ENCODE data around the gene PPP2R5E.
"Not testable (repeated sequence)": the region's sequence is repeated elsewhere in the genome, so short reads cannot be mapped to it uniquely, and the experiment has no call there.

PPP2R5E gene

GRCh38 chr14:63543000-63543825 lies at the start of gene PPP2R5E:
PPP2R5E (minus strand) TSS chr14:63543377; CDS start chr14:63539685, 3,692 bp downstream.
- peak; percentile 83 to 97 (median 94) for DNase-seq (ENCODE audit: low read depth in 3 of 3)

- DNase-seq (ENCODE audit: low read depth in 3 of 3), result not testable (repeated sequence)
Observed at GRCh38 chr14:63583046-63583445, 39.9 kb upstream of the PPP2R5E start.

DNA sequence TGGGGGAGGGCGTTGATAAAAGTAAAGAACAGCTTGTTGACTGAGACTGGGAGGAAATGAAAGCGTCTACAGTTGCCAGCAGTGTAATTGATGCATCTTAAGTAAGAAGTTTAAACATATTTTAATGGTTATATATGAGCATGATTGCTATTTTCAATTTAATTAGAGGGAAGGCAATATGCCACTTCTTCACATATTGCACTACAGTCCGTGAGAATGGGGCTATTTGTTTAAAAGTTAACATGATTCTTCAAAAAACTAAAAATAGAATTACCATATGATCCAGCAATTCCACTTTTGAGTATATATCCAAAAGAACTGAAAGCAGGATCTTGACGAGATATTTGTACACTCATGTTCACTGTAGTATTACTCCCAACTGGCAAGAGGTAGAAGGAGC lies 38.3 kb upstream of the PPP2R5E start:
- no peak for DNase-seq (ENCODE audit: low read depth in 3 of 3)

DNA sequence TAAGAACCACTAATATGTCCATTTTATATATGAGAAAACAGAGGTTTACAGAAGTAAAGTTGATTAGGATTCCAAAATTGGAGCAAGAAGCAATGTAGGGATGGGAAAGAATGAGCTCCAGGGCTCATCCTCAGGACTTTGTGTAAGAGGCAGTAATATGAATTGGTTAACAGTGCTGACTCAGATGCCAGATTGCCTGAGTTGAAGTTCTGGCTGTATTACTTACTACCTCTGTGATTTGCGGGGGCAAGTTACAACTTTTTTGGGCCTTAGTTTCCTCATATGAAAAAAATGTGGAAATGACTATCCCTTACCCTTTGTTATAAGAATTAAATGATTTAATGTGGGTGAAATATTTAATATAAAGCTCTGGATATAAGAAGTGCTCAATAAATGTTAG lies 35.1 kb upstream of the PPP2R5E start:
- no peak for DNase-seq (ENCODE audit: low read depth in 3 of 3)

GRCh38 chr14:63573581-63573980 lies 30.4 kb upstream of the PPP2R5E start:
- DNase-seq (ENCODE audit: low read depth in 3 of 3), result no peak

GRCh38 chr14:63565448-63565847 lies 22.3 kb upstream of the PPP2R5E start:
- DNase-seq (ENCODE audit: low read depth in 3 of 3), result no peak

DNA sequence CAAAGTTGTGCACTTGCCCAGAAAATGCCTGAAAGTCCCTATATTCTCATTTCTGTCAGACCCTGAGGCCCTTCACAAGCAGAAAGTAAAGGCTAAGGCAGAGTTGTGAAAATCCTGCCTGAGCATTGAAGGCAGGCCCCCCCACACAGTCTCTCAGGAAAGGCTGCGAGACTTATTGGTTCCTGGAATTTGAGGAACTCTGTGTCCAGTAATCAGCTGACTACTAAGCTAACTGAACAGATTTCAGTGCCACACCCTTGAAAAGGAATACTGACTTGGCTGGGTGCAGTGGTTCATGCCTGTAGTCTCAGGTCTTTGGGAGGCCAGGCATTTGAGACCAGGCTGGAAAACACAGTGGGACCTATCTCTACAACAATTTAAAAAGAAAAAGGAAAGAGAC lies 21.1 kb upstream of the PPP2R5E start:
- DNase-seq (ENCODE audit: low read depth in 3 of 3), result no peak

DNA sequence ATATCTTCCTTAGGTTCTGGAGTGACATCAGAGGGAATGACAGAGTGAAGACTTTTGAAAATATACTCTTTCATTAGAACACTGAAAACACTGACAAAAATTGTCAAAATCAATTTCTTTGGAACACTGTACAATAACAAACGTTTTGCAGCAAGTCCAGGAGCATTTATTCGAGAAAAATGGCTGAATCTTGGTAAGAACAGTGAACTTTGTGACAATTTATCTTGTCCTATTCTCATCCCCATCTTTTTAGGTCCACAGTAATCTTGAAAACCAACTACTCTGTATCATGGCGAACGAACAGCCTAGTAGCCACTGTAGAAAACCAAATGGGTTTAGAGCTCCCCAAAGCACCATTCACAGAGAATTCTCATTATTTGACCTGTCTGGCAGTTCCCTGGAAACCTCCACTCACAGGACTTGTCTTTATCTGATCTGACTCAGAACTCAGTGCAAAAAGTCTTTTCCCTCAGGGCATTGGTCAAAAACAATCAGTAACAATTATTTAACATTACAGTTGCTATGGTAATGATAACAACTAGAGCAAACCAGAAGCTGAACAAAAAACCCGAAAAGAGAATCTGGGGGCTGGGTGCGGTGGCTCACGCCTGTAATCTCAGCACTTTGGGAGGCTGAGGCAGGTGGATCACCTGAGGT lies 20.3 kb upstream of the PPP2R5E start:
- DNase-seq (ENCODE audit: low read depth in 3 of 3), result no peak

DNA sequence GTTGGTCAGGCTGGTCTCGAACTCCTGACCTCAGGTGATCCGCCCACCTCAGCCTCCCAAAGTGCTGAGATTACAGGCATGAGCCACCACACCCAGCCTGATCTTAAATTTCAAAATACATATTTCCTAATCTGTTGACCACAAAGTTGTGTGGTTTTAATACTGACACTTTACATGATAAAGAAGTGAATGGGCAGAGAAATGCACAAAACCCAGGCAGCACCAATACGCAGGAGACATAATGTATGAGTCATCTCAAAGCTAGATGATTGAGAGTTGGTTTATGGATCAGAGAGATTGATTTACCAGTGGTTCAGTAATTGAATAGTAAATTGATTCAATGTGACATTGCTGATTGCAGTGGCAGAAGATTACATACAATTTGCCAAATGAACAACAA lies 19.2 kb upstream of the PPP2R5E start:
- DNase-seq (ENCODE audit: low read depth in 3 of 3), result no peak

GRCh38 chr14:63555572-63555971 lies 12.4 kb upstream of the PPP2R5E start:
- no peak for DNase-seq (ENCODE audit: low read depth in 3 of 3)

- no peak for DNase-seq (ENCODE audit: low read depth in 3 of 3)
Observed at GRCh38 chr14:63551332-63551731, 8.2 kb upstream of the PPP2R5E start.

DNA sequence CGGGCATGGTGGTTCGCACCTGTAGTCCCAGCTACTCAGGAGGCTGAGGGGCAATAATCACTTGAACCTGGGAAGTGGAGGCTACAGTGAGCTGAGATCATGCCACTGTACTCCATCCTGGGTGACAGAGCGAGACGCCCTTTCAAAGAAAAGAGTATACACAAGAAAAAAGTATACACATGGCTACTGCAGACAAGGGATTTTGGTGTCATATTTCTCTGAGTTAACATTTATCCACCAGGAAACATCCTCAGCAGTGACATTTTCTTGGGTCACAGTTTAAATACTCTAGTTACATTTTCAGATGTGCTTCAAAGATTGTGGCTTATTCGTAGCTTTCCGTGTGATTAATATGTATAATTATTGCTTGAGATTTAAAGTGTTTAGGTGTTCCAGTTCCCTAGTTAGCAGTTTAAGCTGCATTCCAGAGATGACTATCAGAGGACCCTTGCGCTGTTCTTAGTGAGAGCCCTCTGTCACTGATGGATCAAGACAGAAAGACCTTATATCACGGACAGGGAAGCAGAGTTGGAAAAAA lies 4.7 kb upstream of the PPP2R5E start:
- no peak for DNase-seq (ENCODE audit: low read depth in 3 of 3)

- DNase-seq (ENCODE audit: low read depth in 3 of 3), result no peak
Observed at GRCh38 chr14:63545431-63545830, 2.3 kb upstream of the PPP2R5E start.

DNA sequence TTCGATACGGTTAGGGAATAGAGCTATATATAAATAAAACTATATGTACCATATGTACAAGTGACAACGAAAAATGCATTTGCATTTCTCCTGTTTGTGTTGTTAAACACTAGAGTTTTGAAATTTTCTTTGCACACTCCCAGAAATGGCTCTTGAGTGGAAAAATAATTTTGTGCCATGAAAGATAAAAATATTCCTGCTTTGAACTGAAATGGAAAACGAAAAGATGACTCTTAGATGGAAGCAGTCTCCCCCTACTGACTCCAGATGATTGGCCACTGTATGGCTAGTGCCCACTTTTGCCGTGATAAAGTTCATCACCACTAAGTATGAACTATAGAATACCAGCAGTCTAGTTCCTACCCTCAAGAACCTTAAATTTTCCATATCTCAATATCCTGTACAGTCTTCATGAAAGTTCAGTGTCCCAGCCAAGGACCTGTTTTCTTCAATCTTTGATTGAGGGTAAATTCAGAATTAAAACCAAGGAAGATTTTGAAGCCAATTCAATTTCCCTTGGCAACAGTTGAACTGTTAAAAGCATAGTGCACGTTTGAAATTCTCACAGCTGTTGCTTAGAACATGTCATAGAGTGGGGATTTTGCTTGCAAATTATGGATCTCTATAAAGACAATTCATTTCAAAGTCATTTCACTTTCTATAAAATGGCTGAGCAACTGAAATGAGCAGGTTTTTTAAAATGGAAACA lies 1.6 kb upstream of the PPP2R5E start:
- DNase-seq (ENCODE audit: low read depth in 3 of 3), result no peak

GRCh38 chr14:63543826-63544406 lies 739 bp upstream of the PPP2R5E start:
- no peak for DNase-seq (ENCODE audit: low read depth in 3 of 3)

DNA sequence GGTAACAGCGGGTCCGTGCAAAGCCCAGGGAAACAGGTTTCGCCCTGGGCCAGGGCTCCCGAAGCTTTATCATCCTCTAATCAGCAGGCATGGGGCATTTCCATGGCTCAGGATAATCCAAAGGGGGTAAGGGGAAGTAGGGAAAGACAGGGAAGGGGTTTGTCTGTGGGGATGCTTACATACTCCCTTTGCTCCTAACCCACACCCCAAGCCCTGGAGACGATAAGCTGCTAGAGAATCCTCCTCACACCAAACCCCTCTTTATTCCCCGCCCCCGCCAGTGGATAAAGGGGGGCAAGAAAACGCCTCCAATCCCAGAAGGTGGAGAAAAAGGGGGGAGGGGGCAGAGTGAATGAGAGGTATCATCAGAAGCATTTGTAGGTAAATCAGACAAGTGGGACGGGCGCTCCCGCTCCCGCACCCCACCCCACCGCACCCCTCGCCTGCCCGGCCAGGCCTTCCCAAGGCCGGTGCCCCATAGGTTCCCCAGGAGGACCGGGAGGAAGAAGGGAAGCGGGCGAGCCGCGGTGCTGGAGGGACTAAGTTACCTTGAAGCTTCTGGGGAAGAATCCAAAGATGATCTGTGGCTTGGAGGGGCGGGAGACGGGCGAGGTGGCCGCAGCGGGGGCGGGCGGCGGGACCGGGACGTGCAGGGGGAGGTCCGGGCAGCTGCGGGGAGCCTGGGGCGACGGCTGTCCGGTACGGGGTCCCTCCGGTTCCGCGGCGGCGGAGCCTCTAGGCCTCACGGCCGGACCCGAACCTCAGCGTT lies 762 bp downstream of the PPP2R5E start:
- DNase-seq (ENCODE audit: low read depth in 3 of 3), result peak in 1 of 3 experiments; percentile 3

DNA sequence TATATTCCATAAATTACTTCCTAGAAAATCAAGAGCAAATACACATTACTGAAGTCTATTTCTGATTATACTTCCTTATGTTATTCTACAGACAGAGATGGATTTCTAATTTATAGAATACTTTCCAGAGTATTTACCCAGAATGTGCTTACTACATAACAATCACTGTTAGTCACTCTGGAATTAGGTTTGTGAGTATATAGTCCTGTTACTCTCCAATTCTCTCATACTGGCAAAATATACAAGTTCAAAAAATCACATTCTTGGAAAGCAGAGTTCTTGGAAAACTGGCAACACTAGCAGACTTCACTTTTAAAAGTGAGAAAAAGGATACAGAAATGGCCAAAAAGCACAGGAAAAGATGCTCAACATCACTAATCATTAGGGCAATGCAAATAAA lies 7.3 kb downstream of the PPP2R5E start:
- no peak for DNase-seq (ENCODE audit: low read depth in 3 of 3)

DNA sequence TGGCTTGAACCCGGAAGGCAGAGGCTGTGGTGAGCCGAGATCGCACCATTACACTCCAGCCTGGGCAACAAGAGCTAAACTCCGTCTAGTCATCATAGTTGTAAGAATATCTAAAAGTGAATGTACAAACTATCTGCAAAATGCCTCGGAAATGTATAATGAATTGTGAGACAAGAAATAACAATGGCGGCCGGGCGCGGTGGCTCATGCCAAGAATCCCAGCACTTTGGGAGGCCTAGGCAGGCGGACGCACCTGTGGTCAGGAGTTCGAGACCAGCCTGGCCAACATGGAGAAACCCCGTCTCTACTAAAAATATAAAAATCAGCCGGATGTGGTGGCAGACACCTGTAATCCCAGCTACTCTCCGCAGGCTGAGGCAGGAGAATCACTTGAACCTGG lies 9.7 kb downstream of the PPP2R5E start:
- no peak for DNase-seq (ENCODE audit: low read depth in 3 of 3)

- no peak for DNase-seq (ENCODE audit: low read depth in 3 of 3)
Observed at GRCh38 chr14:63524537-63525155, 18.5 kb downstream of the PPP2R5E start.

DNA sequence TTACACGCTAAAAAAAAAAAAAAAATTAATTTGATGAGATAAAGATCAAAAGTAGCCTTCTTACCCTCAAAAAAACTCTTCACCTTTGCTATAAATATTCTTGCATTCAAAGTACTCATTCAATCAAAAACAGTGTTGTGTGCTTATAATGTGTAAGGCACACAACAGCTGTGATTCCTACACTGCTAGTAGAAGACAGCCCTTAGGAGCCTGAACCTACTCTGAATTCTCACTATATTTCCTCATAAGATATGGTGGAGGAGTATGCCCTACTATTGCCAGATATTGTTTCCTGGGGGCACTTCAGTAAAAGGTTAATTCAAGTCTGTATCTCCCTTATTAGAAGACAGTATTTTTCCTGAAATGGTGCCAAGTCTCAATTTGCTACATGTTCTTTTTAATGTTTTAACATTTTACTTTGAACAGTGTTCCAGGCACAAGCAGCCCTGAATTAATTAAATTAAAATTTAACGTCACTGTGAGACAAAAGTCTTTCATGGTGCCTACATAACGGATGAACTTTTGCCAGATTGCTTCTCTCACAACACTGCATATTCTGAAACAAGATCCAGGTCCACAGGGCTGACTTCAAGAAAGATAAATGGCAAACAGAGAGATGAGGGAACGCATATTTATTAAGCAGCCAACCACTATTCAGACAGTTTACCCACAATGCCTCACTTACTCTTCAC lies 19.3 kb downstream of the PPP2R5E start:
- no peak for DNase-seq (ENCODE audit: low read depth in 3 of 3)
